ENCODE measurements around the gene RPUSD4. TPM values are rescaled to one million over a fixed set of nuclear protein-coding genes. Genes with fewer than 3 reads are reported as not detected.

Gene RPUSD4
- total RNA-seq, 1 donor from 2014 or later = 51.1 TPM

DNA sequence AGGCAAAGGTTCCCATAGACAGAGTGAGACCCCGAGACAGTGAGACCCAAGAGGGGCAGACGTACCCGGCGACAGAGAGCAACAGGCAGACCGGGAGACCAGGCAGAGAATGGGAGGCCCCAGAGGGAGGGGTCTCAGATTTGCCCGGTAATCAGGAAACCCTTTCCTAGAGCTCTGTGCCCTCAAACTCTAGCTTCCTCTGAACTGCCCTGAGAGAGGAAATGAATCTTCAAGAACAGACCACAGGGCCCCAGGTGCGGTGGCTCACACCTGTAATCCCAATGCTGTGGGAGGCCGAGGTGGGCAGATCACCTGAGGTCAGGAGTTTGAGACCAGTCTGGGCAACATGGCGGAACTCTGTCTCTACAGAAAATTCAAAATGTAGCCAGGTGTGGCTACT lies 47.7 kb downstream of the RPUSD4 start:
- Mint-ChIP-seq H3K4me3 (no peak overlapping the region), H3K4me1 (peaks cover 2% of the 10 kb centered on the region), H3K27ac (no peak overlapping the region), H3K27me3 (peaks cover 2% of the 10 kb centered on the region), H3K9me3 (no peaks in the 10 kb centered on the region), H3K36me3 (ENCODE audit: low read depth) (no peaks in the 10 kb centered on the region)
- no peak for DNase-seq
- intact Hi-C loops (cut with micrococcal nuclease) = no loop called here

- H3K36me3 Mint-ChIP-seq (ENCODE audit: low read depth) = no peaks in the 10 kb centered on the region
- H3K4me1 Mint-ChIP-seq = peaks cover 2% of the 10 kb centered on the region
- no peaks in the 10 kb centered on the region for H3K9me3 Mint-ChIP-seq
- intact Hi-C loops (cut with micrococcal nuclease) = no loop called here
- no peak overlapping the region for H3K4me3 Mint-ChIP-seq
- H3K27ac Mint-ChIP-seq = no peak overlapping the region
- DNase-seq = no peak
- H3K27me3 Mint-ChIP-seq = peaks cover 2% of the 10 kb centered on the region
Measured at GRCh38 chr11:126163074-126163700, 48.3 kb downstream of the RPUSD4 start.

DNA sequence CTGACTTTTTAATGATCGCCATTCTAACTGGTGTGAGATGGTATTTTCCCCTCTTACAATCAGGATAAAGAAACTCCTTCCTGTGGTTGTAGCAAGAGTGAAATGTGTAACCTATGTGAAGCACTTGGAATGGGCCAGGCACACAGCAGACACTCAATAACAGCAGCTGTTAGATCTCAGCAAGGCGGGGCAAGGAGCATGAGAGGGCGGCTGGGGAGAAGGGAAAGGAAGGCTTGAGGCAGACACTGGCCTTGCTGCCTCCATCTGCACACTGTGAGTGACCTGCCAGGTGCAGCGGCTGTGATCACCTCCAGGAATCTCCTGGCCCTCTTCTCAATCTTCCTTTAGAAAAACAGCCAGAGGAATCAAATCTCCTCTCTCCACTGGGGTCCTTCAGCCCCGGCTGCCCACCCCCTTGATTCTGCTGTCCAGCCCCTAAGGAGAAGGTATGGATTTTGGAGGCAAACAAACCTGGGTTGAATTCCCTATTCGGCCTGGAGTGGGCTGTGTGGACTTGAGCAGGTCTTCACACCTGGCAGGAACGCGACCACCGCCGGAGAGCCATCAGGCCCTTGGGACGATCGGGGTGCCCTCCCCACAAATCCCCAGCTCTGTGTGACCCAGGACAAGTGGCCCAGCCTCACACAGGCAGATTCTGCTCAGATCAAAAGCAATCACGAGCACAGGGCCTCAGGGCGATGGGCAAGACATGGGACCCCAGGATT lies 49.0 kb downstream of the RPUSD4 start:
- peaks cover 2% of the 10 kb centered on the region for H3K27me3 Mint-ChIP-seq
- H3K4me1 Mint-ChIP-seq = peaks cover 2% of the 10 kb centered on the region
- DNase-seq = no peak
- H3K4me3 Mint-ChIP-seq = no peak overlapping the region
- no peaks in the 10 kb centered on the region for H3K36me3 Mint-ChIP-seq (ENCODE audit: low read depth)
- no peak overlapping the region for H3K27ac Mint-ChIP-seq
- no peaks in the 10 kb centered on the region for H3K9me3 Mint-ChIP-seq
- intact Hi-C loops (cut with micrococcal nuclease) = no loop called here

DNA sequence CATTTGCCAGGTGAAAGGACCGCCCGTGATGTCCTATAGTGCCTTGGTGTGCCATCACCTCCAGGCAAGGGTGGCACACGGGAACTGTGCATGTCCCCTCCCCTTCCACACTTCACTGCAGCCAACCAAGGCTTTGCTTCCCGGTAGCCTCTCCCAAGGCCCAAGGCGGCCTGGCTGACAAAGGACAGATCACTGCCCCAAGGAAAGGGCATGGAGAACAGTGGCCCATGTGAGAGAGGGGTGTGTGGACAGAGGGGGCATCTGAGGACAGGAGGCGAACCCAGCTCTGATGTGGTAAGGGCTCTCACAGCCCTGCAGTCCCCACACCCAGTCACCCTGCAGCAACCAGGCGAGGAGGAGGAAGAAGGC lies 50.4 kb downstream of the RPUSD4 start:
- no peak for DNase-seq
- H3K9me3 Mint-ChIP-seq = no peaks in the 10 kb centered on the region
- intact Hi-C loops (cut with micrococcal nuclease) = no loop called here
- peaks cover 2% of the 10 kb centered on the region for H3K27me3 Mint-ChIP-seq
- peaks cover 2% of the 10 kb centered on the region for H3K4me1 Mint-ChIP-seq
- H3K4me3 Mint-ChIP-seq = no peak overlapping the region
- H3K36me3 Mint-ChIP-seq (ENCODE audit: low read depth) = no peaks in the 10 kb centered on the region
- H3K27ac Mint-ChIP-seq = no peak overlapping the region

DNA sequence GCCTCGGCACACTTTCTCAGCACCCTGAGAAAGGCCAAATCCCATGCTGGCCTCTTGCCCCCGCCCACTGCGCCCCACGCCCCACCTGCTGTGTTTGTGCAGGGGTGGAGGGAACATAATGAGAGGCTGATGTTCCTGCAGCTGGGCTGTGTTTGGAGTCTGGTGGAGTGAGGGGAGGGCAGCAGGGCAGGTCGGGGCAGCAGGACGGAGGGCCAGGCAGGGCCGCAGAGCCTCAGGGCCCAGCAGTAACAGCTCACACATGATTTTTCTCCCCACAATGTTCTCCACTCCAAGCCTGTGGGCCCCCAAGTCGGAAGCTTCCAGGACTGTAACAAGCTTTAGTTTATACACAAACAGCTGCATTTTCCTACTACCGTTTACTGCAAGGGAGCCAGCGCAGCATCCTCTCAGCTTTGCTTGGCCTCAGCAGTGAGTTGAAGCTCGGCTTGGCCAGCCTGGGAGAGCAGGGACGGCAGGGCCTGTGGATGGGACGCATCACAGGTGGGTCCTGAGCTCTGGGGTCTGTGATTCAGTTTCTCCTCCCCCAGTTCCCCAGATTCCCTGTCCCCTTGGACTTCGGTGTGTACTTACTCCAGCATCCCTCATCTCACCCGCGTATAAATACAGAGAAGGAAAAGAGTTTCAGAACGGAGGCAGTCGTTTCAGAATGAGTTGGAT lies 51.0 kb downstream of the RPUSD4 start:
- DNase-seq = no peak
- Mint-ChIP-seq H3K27me3 (peaks cover 2% of the 10 kb centered on the region), H3K4me1 (peaks cover 2% of the 10 kb centered on the region), H3K27ac (no peak overlapping the region), H3K36me3 (ENCODE audit: low read depth) (no peaks in the 10 kb centered on the region), H3K4me3 (no peak overlapping the region), H3K9me3 (no peaks in the 10 kb centered on the region)
- intact Hi-C loops (cut with micrococcal nuclease) = no loop called here

DNA sequence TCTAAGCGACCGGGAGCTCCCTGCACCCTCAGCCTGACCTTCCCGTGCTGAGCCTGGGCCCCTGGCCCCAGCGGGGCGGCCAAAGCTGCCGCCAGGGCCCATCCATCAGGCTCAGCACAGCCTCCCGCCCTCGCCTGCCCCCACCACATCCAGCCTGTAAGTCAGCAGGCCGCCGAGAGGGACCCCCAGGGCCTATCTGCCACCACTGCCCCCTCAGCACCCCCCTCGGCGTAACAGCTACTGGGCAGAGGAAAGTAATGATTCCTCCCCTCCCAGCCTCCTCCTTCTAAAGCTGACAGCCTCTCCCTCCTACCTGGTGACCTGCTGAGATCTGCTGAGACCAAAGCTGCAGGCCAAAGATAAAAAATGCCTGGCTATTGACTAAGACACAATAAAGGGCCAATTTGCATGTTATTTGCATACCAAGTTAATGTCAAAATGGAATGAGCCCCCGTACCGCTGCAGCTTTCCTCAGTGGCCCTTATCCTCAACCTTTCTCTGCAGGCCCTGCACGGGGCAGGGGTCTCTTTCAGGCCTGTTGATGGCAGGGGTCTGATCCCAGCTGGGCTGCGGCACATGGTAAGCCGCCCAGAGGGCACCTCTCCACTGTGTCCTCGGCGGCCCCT lies 51.6 kb downstream of the RPUSD4 start:
- peaks cover 2% of the 10 kb centered on the region for H3K4me1 Mint-ChIP-seq
- no peak overlapping the region for H3K27ac Mint-ChIP-seq
- H3K36me3 Mint-ChIP-seq (ENCODE audit: low read depth) = no peaks in the 10 kb centered on the region
- H3K27me3 Mint-ChIP-seq = peaks cover 2% of the 10 kb centered on the region
- H3K4me3 Mint-ChIP-seq = no peak overlapping the region
- H3K9me3 Mint-ChIP-seq = no peaks in the 10 kb centered on the region
- intact Hi-C loops (cut with micrococcal nuclease) = no loop called here
- no peak for DNase-seq

GRCh38 chr11:126158054-126158791 lies 53.2 kb downstream of the RPUSD4 start:
- DNase-seq = no peak
- no peaks in the 10 kb centered on the region for H3K27me3 Mint-ChIP-seq
- no peak overlapping the region for H3K4me3 Mint-ChIP-seq
- no peaks in the 10 kb centered on the region for H3K36me3 Mint-ChIP-seq (ENCODE audit: low read depth)
- H3K9me3 Mint-ChIP-seq = no peaks in the 10 kb centered on the region
- H3K27ac Mint-ChIP-seq = no peak overlapping the region
- intact Hi-C loops (cut with micrococcal nuclease) = no loop called here
- H3K4me1 Mint-ChIP-seq = no peaks in the 10 kb centered on the region

- DNase-seq = no peak
- no peaks in the 10 kb centered on the region for H3K9me3 Mint-ChIP-seq
- H3K36me3 Mint-ChIP-seq (ENCODE audit: low read depth) = no peaks in the 10 kb centered on the region
- H3K27me3 Mint-ChIP-seq = no peaks in the 10 kb centered on the region
- H3K4me3 Mint-ChIP-seq = no peak overlapping the region
- H3K4me1 Mint-ChIP-seq = no peaks in the 10 kb centered on the region
- H3K27ac Mint-ChIP-seq = no peak overlapping the region
- intact Hi-C loops (cut with micrococcal nuclease) = no loop called here
Measured at GRCh38 chr11:126157326-126158030, 54.0 kb downstream of the RPUSD4 start.

GRCh38 chr11:126156814-126157213 lies 54.6 kb downstream of the RPUSD4 start:
- H3K36me3 Mint-ChIP-seq (ENCODE audit: low read depth) = no peaks in the 10 kb centered on the region
- H3K27me3 Mint-ChIP-seq = peaks cover 4% of the 10 kb centered on the region
- no peaks in the 10 kb centered on the region for H3K4me1 Mint-ChIP-seq
- H3K9me3 Mint-ChIP-seq = peaks cover 5% of the 10 kb centered on the region
- intact Hi-C loops (cut with micrococcal nuclease) = no loop called here
- H3K27ac Mint-ChIP-seq = no peak overlapping the region
- no peak overlapping the region for H3K4me3 Mint-ChIP-seq
- no peak for DNase-seq

- DNase-seq = no peak
Measured at GRCh38 chr11:126155402-126156187, 55.9 kb downstream of the RPUSD4 start.

GRCh38 chr11:126154691-126155090 lies 56.8 kb downstream of the RPUSD4 start:
- Mint-ChIP-seq H3K4me1 (no peaks in the 10 kb centered on the region), H3K9me3 (peaks cover 5% of the 10 kb centered on the region), H3K36me3 (ENCODE audit: low read depth) (no peaks in the 10 kb centered on the region), H3K27ac (no peak overlapping the region), H3K4me3 (no peak overlapping the region), H3K27me3 (peaks cover 11% of the 10 kb centered on the region)
- no peak for DNase-seq
- intact Hi-C loops (cut with micrococcal nuclease) = no loop called here

More at GRCh38 chr11:126155402-126156187, 55.9 kb downstream of the RPUSD4 start:
- Mint-ChIP-seq H3K27ac (no peak overlapping the region), H3K9me3 (peaks cover 5% of the 10 kb centered on the region), H3K4me3 (no peak overlapping the region), H3K4me1 (no peaks in the 10 kb centered on the region), H3K36me3 (ENCODE audit: low read depth) (no peaks in the 10 kb centered on the region), H3K27me3 (peaks cover 8% of the 10 kb centered on the region)
- intact Hi-C loops (cut with micrococcal nuclease) = no loop called here

DNA sequence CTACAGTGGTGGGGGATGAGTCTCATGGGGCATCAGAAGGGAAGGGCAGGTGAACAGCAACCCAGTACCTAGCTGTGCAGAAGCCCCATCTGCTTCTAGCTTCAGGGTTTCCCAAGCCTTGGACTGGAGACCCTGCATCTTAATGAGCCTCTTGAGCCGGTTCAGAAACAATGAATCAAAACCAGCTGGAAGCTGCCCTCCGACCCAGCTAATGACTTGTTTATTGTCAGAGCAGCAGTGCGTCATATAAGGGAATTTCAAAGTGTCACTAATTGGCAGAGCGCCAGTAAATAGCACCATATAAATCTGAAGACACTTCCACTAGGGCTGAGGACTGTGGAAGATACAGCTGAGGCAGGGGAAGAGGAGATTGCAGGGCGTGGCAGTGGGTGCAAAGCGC lies 57.5 kb downstream of the RPUSD4 start:
- no peaks in the 10 kb centered on the region for H3K36me3 Mint-ChIP-seq (ENCODE audit: low read depth)
- DNase-seq = no peak
- H3K27ac Mint-ChIP-seq = no peak overlapping the region
- H3K4me1 Mint-ChIP-seq = no peaks in the 10 kb centered on the region
- intact Hi-C loops (cut with micrococcal nuclease) = no loop called here
- peaks cover 11% of the 10 kb centered on the region for H3K27me3 Mint-ChIP-seq
- no peak overlapping the region for H3K4me3 Mint-ChIP-seq
- peaks cover 5% of the 10 kb centered on the region for H3K9me3 Mint-ChIP-seq
